Neural cell (in vitro differentiated cells): ENCODE measurements around the gene NKX2-8. TPM values are rescaled to one million over a fixed set of nuclear protein-coding genes. Genes with fewer than 3 reads are reported as not detected.

Experiments used
- H2AFZ ChIP-seq: fragments of 200-600, 300-800 bp; sonication (generic), shearing (Covaris generic); 2 replicates; pipeline ENCODE4 v1.6.0; 2014; ENCODE audit warnings: low read depth, mild to moderate bottlenecking, antibody characterized with exemption, low read length, moderate library complexity
- H3F3A ChIP-seq: fragments of 200-600 bp; shearing (Covaris generic); 2 replicates; pipeline ENCODE4 v1.6.1; 2016; ENCODE audit warnings: mild to moderate bottlenecking, moderate library complexity, mixed read lengths, antibody characterized with exemption, low read length; ENCODE audit not compliant: insufficient read depth, poor library complexity, severe bottlenecking
- H3K27ac ChIP-seq: fragments of 200-600, 300-800 bp; sonication (generic), shearing (Covaris generic); 2 replicates; pipeline ENCODE4 v1.5.1; 2014; ENCODE audit warnings: mild to moderate bottlenecking, low read length, moderate library complexity
- H3K27me3 ChIP-seq: fragments of 300-800, 200-600 bp; sonication (generic), shearing (Covaris generic); 2 replicates; pipeline ENCODE4 v1.6.0; 2014; ENCODE audit warnings: mild to moderate bottlenecking, low read depth, low read length, moderate library complexity; ENCODE audit not compliant: insufficient read depth
- H3K36me3 ChIP-seq: fragments of 300-800, 200-600 bp; sonication (generic), shearing (Covaris generic); 2 replicates; pipeline ENCODE4 v1.5.1; 2014; ENCODE audit warnings: mild to moderate bottlenecking, antibody characterized with exemption, low read length, moderate library complexity; ENCODE audit not compliant: insufficient read depth
- H3K4me2 ChIP-seq: fragments of 300-800, 200-600 bp; sonication (generic), shearing (Covaris generic); 2 replicates; pipeline ENCODE4 v1.6.0; 2014; ENCODE audit warnings: mild to moderate bottlenecking, low read length
- H3K4me3 ChIP-seq: fragments of 300-800, 200-600 bp; sonication (generic), shearing (Covaris generic); 2 replicates; pipeline ENCODE4 v1.5.1; 2014; ENCODE audit warnings: mild to moderate bottlenecking, low read length, moderate library complexity
- H3K79me2 ChIP-seq: fragments of 200-600 bp; shearing (Covaris generic); replicated peaks from 2 replicates; pipeline ENCODE4 v1.6.0; 2014; ENCODE audit warnings: mild to moderate bottlenecking, low read length, moderate library complexity; ENCODE audit not compliant: insufficient read depth
- H3K9ac ChIP-seq: fragments of 300-800, 200-600 bp; sonication (generic), shearing (Covaris generic); 2 replicates; pipeline ENCODE4 v1.6.1; 2016; ENCODE audit warnings: mild to moderate bottlenecking, low read length, mixed read lengths
- H3K9me2 ChIP-seq: fragments of 200-600 bp; shearing (Covaris generic); 2 replicates; pipeline ENCODE4 v1.6.1; 2016; ENCODE audit warnings: mild to moderate bottlenecking, low read length, mixed read lengths; ENCODE audit not compliant: insufficient read depth
- H3K9me3 ChIP-seq: fragments of 200-600, 300-800 bp; sonication (generic), shearing (Covaris generic); 2 replicates; pipeline ENCODE4 v1.6.1; 2016; ENCODE audit warnings: mild to moderate bottlenecking, mixed run types, low read length, moderate library complexity, mixed read lengths
- H4K20me1 ChIP-seq: fragments of 200-600 bp; shearing (Covaris generic); 2 replicates; pipeline ENCODE4 v1.6.1; 2016; ENCODE audit warnings: mild to moderate bottlenecking, mixed run types; ENCODE audit not compliant: insufficient read depth
- CTCF ChIP-seq: fragments of 450-650 bp; IDR thresholded peaks from 2 replicates; pipeline ENCODE4 v1.5.1; 2014; ENCODE audit warnings: antibody characterized with exemption, mild to moderate bottlenecking, moderate library complexity; ENCODE audit not compliant: poor library complexity, severe bottlenecking
- EP300 ChIP-seq: fragments of 450-650 bp; conservative IDR thresholded peaks from 2 replicates; pipeline ENCODE4 v1.6.1; 2014; ENCODE audit warnings: antibody characterized with exemption, mild to moderate bottlenecking, moderate library complexity; ENCODE audit not compliant: poor library complexity, severe bottlenecking
- EZH2 ChIP-seq: fragments of 200-600, 300-800 bp; shearing (Covaris generic), sonication (generic); IDR thresholded peaks from 2 replicates; pipeline ENCODE4 v1.6.1; 2014; ENCODE audit warnings: antibody characterized with exemption, low read length, borderline replicate concordance, mild to moderate bottlenecking; ENCODE audit not compliant: insufficient read depth, poor library complexity, severe bottlenecking
- MXI1 ChIP-seq: fragments of 450-650 bp; conservative IDR thresholded peaks from 2 replicates; pipeline ENCODE4 v1.6.1; 2014; ENCODE audit warnings: antibody characterized with exemption, mild to moderate bottlenecking; ENCODE audit not compliant: poor library complexity, severe bottlenecking
- POLR2AphosphoS5 ChIP-seq: IDR thresholded peaks from 2 replicates; pipeline ENCODE4 v1.6.1; 2012
- RAD21 ChIP-seq: fragments of 450-650 bp; conservative IDR thresholded peaks from 2 replicates; pipeline ENCODE4 v1.6.1; 2014; ENCODE audit warnings: antibody characterized with exemption, mild to moderate bottlenecking, moderate library complexity
- SMC3 ChIP-seq: fragments of 450-650 bp; conservative IDR thresholded peaks from 2 replicates; pipeline ENCODE4 v1.6.1; 2014; ENCODE audit warnings: antibody characterized with exemption, mild to moderate bottlenecking, moderate library complexity; ENCODE audit not compliant: poor library complexity
- TAF1 ChIP-seq: IDR thresholded peaks from 2 replicates; pipeline ENCODE4 v1.6.1; 2012; ENCODE audit warnings: low read depth
- polyA plus RNA-seq: library from polyadenylated mRNA; depleted of rRNA; stranded (reverse); fragments of >200 nt; gene quantifications from 2 replicates; pipeline ENCODE4 v1.2.3, GENCODE V29; 2014
- TF ChIP-seq, protein P1 (sequence below): IDR thresholded peaks from 2 replicates; pipeline ENCODE4 v1.6.1; 2012; ENCODE audit warnings: borderline replicate concordance

NKX2-8 gene
- polyA plus RNA-seq, 1 donor from 2014 or later, result not detected

- Histone ChIP-seq H2AFZ (peak overlapping the region; percentile 15), H3K27me3 (peaks cover 100% of the 10 kb centered on the region), H3K9me3 (peaks cover 7% of the 10 kb centered on the region), H3K4me2 (peak overlapping the region; percentile 80), H3K79me2 (no peaks in the 10 kb centered on the region), H4K20me1 (no peaks in the 10 kb centered on the region), H3F3A (no peaks in the 10 kb centered on the region), H3K9me2 (no peaks in the 10 kb centered on the region), H3K36me3 (no peaks in the 10 kb centered on the region), H3K9ac (peak overlapping the region; percentile 29), H3K4me3 (peak overlapping the region; percentile 69), H3K27ac (no peak overlapping the region)
- TF ChIP-seq EP300, result peak; percentile 17
- TF ChIP-seq, protein P1, sequence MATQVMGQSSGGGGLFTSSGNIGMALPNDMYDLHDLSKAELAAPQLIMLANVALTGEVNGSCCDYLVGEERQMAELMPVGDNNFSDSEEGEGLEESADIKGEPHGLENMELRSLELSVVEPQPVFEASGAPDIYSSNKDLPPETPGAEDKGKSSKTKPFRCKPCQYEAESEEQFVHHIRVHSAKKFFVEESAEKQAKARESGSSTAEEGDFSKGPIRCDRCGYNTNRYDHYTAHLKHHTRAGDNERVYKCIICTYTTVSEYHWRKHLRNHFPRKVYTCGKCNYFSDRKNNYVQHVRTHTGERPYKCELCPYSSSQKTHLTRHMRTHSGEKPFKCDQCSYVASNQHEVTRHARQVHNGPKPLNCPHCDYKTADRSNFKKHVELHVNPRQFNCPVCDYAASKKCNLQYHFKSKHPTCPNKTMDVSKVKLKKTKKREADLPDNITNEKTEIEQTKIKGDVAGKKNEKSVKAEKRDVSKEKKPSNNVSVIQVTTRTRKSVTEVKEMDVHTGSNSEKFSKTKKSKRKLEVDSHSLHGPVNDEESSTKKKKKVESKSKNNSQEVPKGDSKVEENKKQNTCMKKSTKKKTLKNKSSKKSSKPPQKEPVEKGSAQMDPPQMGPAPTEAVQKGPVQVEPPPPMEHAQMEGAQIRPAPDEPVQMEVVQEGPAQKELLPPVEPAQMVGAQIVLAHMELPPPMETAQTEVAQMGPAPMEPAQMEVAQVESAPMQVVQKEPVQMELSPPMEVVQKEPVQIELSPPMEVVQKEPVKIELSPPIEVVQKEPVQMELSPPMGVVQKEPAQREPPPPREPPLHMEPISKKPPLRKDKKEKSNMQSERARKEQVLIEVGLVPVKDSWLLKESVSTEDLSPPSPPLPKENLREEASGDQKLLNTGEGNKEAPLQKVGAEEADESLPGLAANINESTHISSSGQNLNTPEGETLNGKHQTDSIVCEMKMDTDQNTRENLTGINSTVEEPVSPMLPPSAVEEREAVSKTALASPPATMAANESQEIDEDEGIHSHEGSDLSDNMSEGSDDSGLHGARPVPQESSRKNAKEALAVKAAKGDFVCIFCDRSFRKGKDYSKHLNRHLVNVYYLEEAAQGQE, result no peak
- peak; percentile 68 for TF ChIP-seq MXI1
- TF ChIP-seq RAD21, result peak; percentile 39
- peak; percentile 60 for TF ChIP-seq EZH2
- TF ChIP-seq SMC3, result no peak
- peak; percentile 46 for TF ChIP-seq CTCF
- no peak for TF ChIP-seq TAF1
- TF ChIP-seq POLR2AphosphoS5, result no peak
Measured at GRCh38 chr14:36580856-36581831, 1.3 kb downstream of the NKX2-8 start.

DNA sequence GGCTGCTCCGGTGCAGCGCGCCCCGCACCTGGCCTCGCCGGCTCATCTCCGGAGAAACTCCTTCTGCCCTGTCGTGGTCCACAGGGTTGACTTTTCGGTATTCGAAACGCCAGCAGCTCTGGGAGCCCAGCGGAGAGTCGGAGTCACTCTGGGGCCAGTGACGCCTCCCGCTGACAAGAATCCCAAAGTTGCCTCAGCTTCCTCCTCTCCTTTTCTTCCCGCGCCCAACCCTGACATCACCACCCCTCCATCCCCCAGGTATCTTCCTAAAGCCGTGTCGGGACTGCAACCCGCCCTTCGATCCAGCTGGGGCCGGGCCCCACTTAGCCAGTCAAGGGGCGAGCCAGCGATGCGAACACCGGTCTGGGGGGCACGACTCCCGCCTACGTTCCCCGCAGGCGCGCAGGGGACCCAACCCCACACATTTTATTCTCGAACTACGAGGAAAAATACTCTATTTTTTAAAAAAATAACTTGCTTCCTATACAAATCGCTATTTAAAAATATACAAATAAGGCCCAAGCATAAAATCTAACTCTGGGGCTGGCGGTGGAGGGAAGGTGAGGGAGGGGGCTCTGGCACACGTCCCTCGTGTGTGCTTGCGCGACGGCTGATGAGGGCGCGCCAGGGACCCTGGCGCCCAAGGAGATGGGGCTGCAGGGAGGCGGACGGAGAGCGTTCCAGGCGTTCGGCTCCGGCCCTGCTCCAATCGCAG, 2.1 kb downstream of the NKX2-8 start:
- peak overlapping the region; percentile 69 for H3K4me3 ChIP-seq
- TF ChIP-seq EZH2, result peak; percentile 73
- no peak for TF ChIP-seq TAF1
- peaks cover 100% of the 10 kb centered on the region for H3K27me3 ChIP-seq
- H2AFZ ChIP-seq, result no peak overlapping the region
- no peaks in the 10 kb centered on the region for H3K9me2 ChIP-seq
- no peaks in the 10 kb centered on the region for H4K20me1 ChIP-seq
- H3K4me2 ChIP-seq, result peak overlapping the region; percentile 51
- no peaks in the 10 kb centered on the region for H3K79me2 ChIP-seq
- no peaks in the 10 kb centered on the region for H3F3A ChIP-seq
- peak overlapping the region; percentile 29 for H3K9ac ChIP-seq
- H3K36me3 ChIP-seq, result no peaks in the 10 kb centered on the region
- H3K9me3 ChIP-seq, result peaks cover 6% of the 10 kb centered on the region
- H3K27ac ChIP-seq, result no peak overlapping the region
